ENCODE measurements around the gene ACOX2.

ACOX2 gene

GRCh38 chr3:58463942-58464271, 73.1 kb downstream of the ACOX2 start:
- no peak overlapping the region for H3K4me3 ChIP-seq (ENCODE audit: low read depth, low read length)
- DNase-seq (ENCODE audit: low read depth): no peak

GRCh38 chr3:58463181-58463941, 73.6 kb downstream of the ACOX2 start:
- peak; percentile 22 for DNase-seq (ENCODE audit: low read depth)
- peak; percentile 95 for TF ChIP-seq CTCF (IDR thresholded peaks at IDR 0.05; ENCODE audit: low read depth, low read length, missing control alignments)
- H3K4me3 ChIP-seq (ENCODE audit: low read depth, low read length): no peak overlapping the region

More at GRCh38 chr3:58463942-58464271, 73.1 kb downstream of the ACOX2 start:
- no peak for TF ChIP-seq CTCF (IDR thresholded peaks at IDR 0.05; ENCODE audit: low read depth, low read length, missing control alignments)

- DNase-seq (ENCODE audit: low read depth): no peak
- TF ChIP-seq CTCF (IDR thresholded peaks at IDR 0.05; ENCODE audit: low read depth, low read length, missing control alignments): no peak
- H3K4me3 ChIP-seq (ENCODE audit: low read depth, low read length): no peak overlapping the region
These were observed 74.2 kb downstream of the ACOX2 start for GRCh38 chr3:58462829-58463180.

- no peak overlapping the region for H3K4me3 ChIP-seq (ENCODE audit: low read depth, low read length)
- no peak for TF ChIP-seq CTCF (IDR thresholded peaks at IDR 0.05; ENCODE audit: low read depth, low read length, missing control alignments)
- DNase-seq (ENCODE audit: low read depth): no peak
These were observed 77.8 kb downstream of the ACOX2 start for GRCh38 chr3:58459160-58459559.
